ENCODE measurements around the gene SRSF12.

Gene SRSF12

GRCh38 chr6:89146718-89147700 lies 29.1 kb upstream of the SRSF12 start:
- DNase-seq (ENCODE audit: insufficient read length, low spot score) (no peak), FAIRE-seq (no peak)
- no peak for TF ChIP-seq CTCF (IDR thresholded peaks at IDR 0.05; ENCODE audit: insufficient read depth, missing control alignments)

- FAIRE-seq (no peak), DNase-seq (ENCODE audit: insufficient read length, low spot score) (peak; percentile 53)
- no peak for TF ChIP-seq CTCF (IDR thresholded peaks at IDR 0.05; ENCODE audit: insufficient read depth, missing control alignments)
Observed at GRCh38 chr6:89145956-89146717, 28.3 kb upstream of the SRSF12 start, which contains the start of gene PM20D2. Gene PM20D2 (plus strand): TSS chr6:89146055. CDS start chr6:89146145, 90 bp downstream.

- FAIRE-seq (peak; percentile 32), DNase-seq (ENCODE audit: insufficient read length, low spot score) (no peak)
- no peak for TF ChIP-seq CTCF (IDR thresholded peaks at IDR 0.05; ENCODE audit: insufficient read depth, missing control alignments)
Observed at GRCh38 chr6:89145091-89145955, 27.5 kb upstream of the SRSF12 start.

GRCh38 chr6:89144354-89144906 lies 26.6 kb upstream of the SRSF12 start:
- DNase-seq (ENCODE audit: insufficient read length, low spot score), result no peak
- FAIRE-seq, result peak; percentile 72
- TF ChIP-seq CTCF (IDR thresholded peaks at IDR 0.05; ENCODE audit: insufficient read depth, missing control alignments), result no peak

- DNase-seq (ENCODE audit: insufficient read length, low spot score) (no peak), FAIRE-seq (no peak)
- TF ChIP-seq CTCF (IDR thresholded peaks at IDR 0.05; ENCODE audit: insufficient read depth, missing control alignments), result no peak
Observed at GRCh38 chr6:89140347-89141156, 22.7 kb upstream of the SRSF12 start.

Data from D721Med (cell line).